T-cell (primary cell): ENCODE measurements around the gene DNM3. TPM values are rescaled to one million over a fixed set of nuclear protein-coding genes. Genes with fewer than 3 reads are reported as not detected.

Experiments used
- ATAC-seq, 4 experiments: fragments of 200-7000 bp in 3 of 4; fragments of 150-1000 bp in 1 of 4; cut with Tn5 transposase; replicated peaks in 1 of 4; 1 replicate in 3 of 4; 2 replicates in 1 of 4; pipeline ENCODE4 v1.10.0; 2021; ENCODE audit warnings: moderate library complexity in 3 of 4, mild to moderate bottlenecking in 2 of 4, moderate number of reproducible peaks in 1 of 4
- CTCF ChIA-PET, 2 donors: fragments of 300-600 bp; sonication (Branson Sonifier 250); formaldehyde crosslinking; loops; one replicate each; lab custom pipeline; 2022; ENCODE audit warnings: antibody characterized with exemption in 2 of 2; lab: Charles Lee
- POLR2A ChIA-PET, 2 donors: fragments of 300-600 bp; sonication (Branson Sonifier 250); formaldehyde crosslinking; loops; one replicate each; lab custom pipeline; 2022; ENCODE audit warnings: antibody characterized with exemption in 2 of 2; lab: Charles Lee
- DNase-seq, 35 experiments: peaks; one replicate each; pipeline versions ENCODE4 v3.0.0 to v3.0.0-alpha.2; 2013 to 2023
- H3K27ac ChIP-seq: one replicate; pipeline ENCODE4 v1.5.1; 2013; ENCODE audit warnings: low read length
- H3K27me3 ChIP-seq, 2 experiments: replicated peaks in 1 of 2; 1 replicate in 1 of 2; 2 replicates in 1 of 2; pipeline versions ENCODE4 v1.6.1 to v1.7.0; 2013; ENCODE audit warnings: low read length in 1 of 2, mixed read lengths in 1 of 2; ENCODE audit not compliant: control insufficient read depth in 2 of 2, insufficient read depth in 2 of 2; ENCODE audit errors: extremely low read depth in 1 of 2
- H3K36me3 ChIP-seq, 2 donors: 1 replicate in 1 of 2; 2 replicates in 1 of 2; pipeline versions ENCODE4 v1.6.1 to v1.7.0; 2013; ENCODE audit warnings: low read length in 1 of 2; ENCODE audit not compliant: control insufficient read depth in 2 of 2, insufficient read depth in 1 of 2; ENCODE audit errors: extremely low read depth in 1 of 2
- H3K4me1 ChIP-seq, 2 experiments: 1 replicate in 1 of 2; 2 replicates in 1 of 2; pipeline versions ENCODE4 v1.6.1 to v1.7.0; 2013; ENCODE audit warnings: low read length in 2 of 2, mixed read lengths in 1 of 2; ENCODE audit not compliant: insufficient read depth in 2 of 2, control insufficient read depth in 1 of 2; ENCODE audit errors: extremely low read depth in 1 of 2
- H3K4me3 ChIP-seq, 2 donors: 1 replicate in 1 of 2; 2 replicates in 1 of 2; pipeline versions ENCODE4 v1.5.1 to v1.7.0; 2013; ENCODE audit warnings: mild to moderate bottlenecking in 2 of 2, low read length in 1 of 2, moderate library complexity in 1 of 2; ENCODE audit not compliant: control insufficient read depth in 1 of 2; ENCODE audit errors: extremely low read depth in 1 of 2
- H3K9me3 ChIP-seq: 2 replicates; pipeline ENCODE4 v1.7.0; 2013
- H3K27ac Mint-ChIP-seq, 2 donors: one replicate each; pipeline ENCODE4 v1.8.0; 2020 to 2021; ENCODE audit warnings: mild to moderate bottlenecking in 2 of 2, mixed read lengths in 2 of 2
- H3K27me3 Mint-ChIP-seq, 2 donors: one replicate each; pipeline ENCODE4 v1.8.0; 2021 to 2022; ENCODE audit warnings: mixed read lengths in 2 of 2
- H3K36me3 Mint-ChIP-seq: one replicate; pipeline ENCODE4 v1.8.0; 2021; ENCODE audit warnings: mixed read lengths
- H3K4me1 Mint-ChIP-seq, 3 donors: one replicate each; pipeline ENCODE4 v1.8.0; 2020 to 2022; ENCODE audit warnings: mixed read lengths in 3 of 3, mild to moderate bottlenecking in 1 of 3
- H3K4me3 Mint-ChIP-seq, 3 donors: one replicate each; pipeline ENCODE4 v1.8.0; 2020 to 2022; ENCODE audit warnings: mild to moderate bottlenecking in 3 of 3, mixed read lengths in 3 of 3, moderate library complexity in 3 of 3
- H3K9me3 Mint-ChIP-seq, 3 donors: one replicate each; pipeline ENCODE4 v1.8.0; 2020 to 2022; ENCODE audit warnings: mixed read lengths in 3 of 3
- WGBS: methylation state at CpG from one replicate; pipeline ENCODE4 v1.1.5; 2013; ENCODE audit warnings: missing lambda C conversion rate; ENCODE audit not compliant: insufficient coverage; 5-methylcytosine and 5-hydroxymethylcytosine counted together
- total RNA-seq, 35 experiments: library from RNA in 6 of 35; stranded (reverse) in 6 of 35; fragments of 120-200 nt in 1 of 35; gene quantifications; one replicate each; pipeline versions ENCODE4 v1.2.1 to v1.2.4 and lab custom pipeline; 2013 to 2026

The DNM3 gene
- total RNA-seq, 5 donors from 2014 or later (not counting 1 experiment from before 2014, with no cell fraction given): 2.0 to 2.8 (median 2.4) TPM

DNA sequence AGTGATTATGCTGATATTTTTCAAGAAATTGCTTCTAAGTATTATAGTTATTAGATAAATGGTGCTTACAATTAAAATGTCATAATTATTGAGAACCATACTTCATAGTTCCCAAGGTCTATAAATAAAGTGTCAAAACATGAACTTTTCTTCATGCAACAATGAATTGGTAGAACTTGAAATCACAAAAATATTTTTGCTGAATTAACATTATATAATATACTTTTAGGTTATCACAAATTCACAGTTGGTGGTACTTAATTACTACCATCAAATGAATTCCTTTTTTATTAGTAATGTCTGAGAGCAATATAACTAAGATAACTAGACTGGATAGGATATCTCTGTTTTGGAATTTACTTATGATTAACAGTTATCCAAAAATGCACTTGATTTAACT, 4.7 kb downstream of the DNM3 start:
- peaks cover 0 to 10% of the 10 kb centered on the region in 2 experiments for H3K27me3 ChIP-seq
- H3K9me3 ChIP-seq: no peaks in the 10 kb centered on the region
- H3K4me1 ChIP-seq: peaks cover 3 to 14% of the 10 kb centered on the region in 2 experiments
- ChIA-PET POLR2A (no interaction called here), CTCF (no interaction called here)
- Mint-ChIP-seq H3K9me3 (no peaks in the 10 kb centered on the region), H3K27me3 (peaks cover 11 to 30% of the 10 kb centered on the region in 2 donors), H3K27ac (no peak overlapping the region), H3K4me3 (no peak overlapping the region), H3K36me3 (no peaks in the 10 kb centered on the region), H3K4me1 (peaks cover 7 to 12% (median 11%) of the 10 kb centered on the region in 3 donors)
- H3K4me3 ChIP-seq: no peak overlapping the region
- DNase-seq: no peak
- no peaks in the 10 kb centered on the region for H3K36me3 ChIP-seq
- H3K27ac ChIP-seq: no peak overlapping the region
- ATAC-seq: no peak

DNA sequence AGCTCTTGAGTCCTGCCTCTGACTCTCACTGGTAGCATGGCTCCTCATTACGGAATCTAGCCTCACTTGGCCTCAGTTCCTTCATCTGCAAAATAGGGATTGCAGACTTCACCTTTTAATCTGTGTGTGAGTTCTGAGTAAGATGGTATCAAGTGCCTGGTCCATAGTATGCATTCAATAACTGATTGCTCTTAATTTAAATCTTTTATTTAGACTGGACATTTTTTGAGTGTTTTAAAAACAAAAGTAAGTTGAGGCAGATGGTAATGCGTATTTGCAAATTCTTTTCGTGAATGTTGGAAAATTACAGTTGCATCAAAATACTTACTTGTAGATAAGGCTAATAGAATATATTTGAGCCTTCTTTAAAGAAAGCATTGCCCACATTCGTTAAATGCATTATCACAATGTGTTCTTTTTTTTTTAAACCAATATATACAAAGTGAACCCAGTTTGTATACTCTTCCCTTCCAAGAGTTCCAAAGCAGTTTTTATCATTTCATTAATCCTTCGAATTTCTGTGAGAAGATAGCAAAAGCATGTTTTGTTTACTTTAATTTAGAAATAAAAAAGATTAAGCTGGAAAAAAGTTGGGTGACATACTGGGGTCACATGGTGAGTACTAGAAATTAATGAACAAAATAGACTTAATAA, 8.1 kb downstream of the DNM3 start:
- no peaks in the 10 kb centered on the region for H3K36me3 ChIP-seq
- no peaks in the 10 kb centered on the region for H3K36me3 Mint-ChIP-seq
- no peak overlapping the region for H3K4me3 Mint-ChIP-seq
- no peaks in the 10 kb centered on the region for H3K9me3 Mint-ChIP-seq
- no peak overlapping the region for H3K27ac Mint-ChIP-seq
- H3K27me3 ChIP-seq: no peaks in the 10 kb centered on the region
- H3K4me1 ChIP-seq: no peaks in the 10 kb centered on the region
- H3K27ac ChIP-seq: no peak overlapping the region
- DNase-seq (no peak), ATAC-seq (no peak)
- CTCF ChIA-PET: no interaction called here
- peaks cover 5 to 13% of the 10 kb centered on the region in 2 donors for H3K27me3 Mint-ChIP-seq
- no peaks in the 10 kb centered on the region for H3K9me3 ChIP-seq
- POLR2A ChIA-PET: interaction anchor here in 1 of 2 donors (0.7 kb wide), 1 partner anchor 173 kb away, joined by 3 read pairs; no protein-coding TSS in a partner anchor
- H3K4me3 ChIP-seq: no peak overlapping the region
- 86% methylated on average over 1 of the region's 5 CpGs for WGBS
- H3K4me1 Mint-ChIP-seq: no peaks in the 10 kb centered on the region

GRCh38 chr1:171850651-171851350, 9.5 kb downstream of the DNM3 start:
- Histone ChIP-seq H3K27ac (no peak overlapping the region), H3K36me3 (no peaks in the 10 kb centered on the region), H3K9me3 (no peaks in the 10 kb centered on the region), H3K27me3 (no peaks in the 10 kb centered on the region), H3K4me1 (no peaks in the 10 kb centered on the region), H3K4me3 (no peak overlapping the region)
- Mint-ChIP-seq H3K4me1 (no peaks in the 10 kb centered on the region), H3K4me3 (no peak overlapping the region), H3K36me3 (no peaks in the 10 kb centered on the region), H3K9me3 (no peaks in the 10 kb centered on the region), H3K27ac (no peak overlapping the region), H3K27me3 (peaks cover 5 to 8% of the 10 kb centered on the region in 2 donors)
- ChIA-PET POLR2A (no interaction called here), CTCF (interaction anchor here in 1 of 2 donors (0.6 kb wide), 1 partner anchor 51 kb away, joined by 7 read pairs; no protein-coding TSS in a partner anchor)
- ATAC-seq (peak in 1 of 4 experiments; percentile 47), DNase-seq (peak in 1 of 35 experiments; percentile 14)
- 65% methylated on average over 2 of the region's 5 CpGs for WGBS

DNA sequence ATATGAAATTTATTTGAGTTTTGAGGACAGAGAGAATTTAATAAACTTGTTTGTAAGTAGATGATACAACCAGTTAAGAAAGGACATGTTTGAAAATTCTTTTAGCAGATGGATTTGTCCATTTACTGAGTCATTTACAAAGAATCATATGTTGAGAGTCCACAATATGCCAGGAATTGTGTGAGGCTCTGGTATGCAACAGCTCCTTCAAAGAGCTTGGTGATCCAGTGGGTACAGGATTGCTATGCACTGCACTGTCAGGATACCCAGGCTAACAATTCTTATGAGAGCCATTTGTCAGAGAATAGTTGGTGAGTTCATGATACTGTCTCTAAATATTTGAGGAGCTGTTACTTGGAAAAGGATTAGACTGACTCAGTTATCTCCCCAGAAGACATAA, 11.0 kb downstream of the DNM3 start:
- Mint-ChIP-seq H3K4me3 (no peak overlapping the region), H3K9me3 (peaks cover 0 to 7% (median 6%) of the 10 kb centered on the region in 3 donors), H3K4me1 (no peaks in the 10 kb centered on the region), H3K27ac (no peak overlapping the region), H3K27me3 (peaks cover 14 to 16% of the 10 kb centered on the region in 2 donors), H3K36me3 (peaks cover 6% of the 10 kb centered on the region)
- H3K4me3 ChIP-seq: no peak overlapping the region
- POLR2A ChIA-PET: no interaction called here
- no peaks in the 10 kb centered on the region for H3K4me1 ChIP-seq
- H3K9me3 ChIP-seq: no peaks in the 10 kb centered on the region
- H3K27me3 ChIP-seq: no peaks in the 10 kb centered on the region
- CTCF ChIA-PET: interaction anchor here in 1 of 2 donors (0.6 kb wide), 1 partner anchor 272 kb away, joined by 3 read pairs; no protein-coding TSS in a partner anchor
- H3K36me3 ChIP-seq: no peaks in the 10 kb centered on the region
- no peak overlapping the region for H3K27ac ChIP-seq
- DNase-seq (no peak), ATAC-seq (no peak)

GRCh38 chr1:171855381-171855780, 14.1 kb downstream of the DNM3 start:
- Mint-ChIP-seq H3K27me3 (peaks cover 20% of the 10 kb centered on the region in 2 donors), H3K27ac (no peak overlapping the region), H3K36me3 (peaks cover 21% of the 10 kb centered on the region), H3K9me3 (peaks cover 3 to 14% (median 7%) of the 10 kb centered on the region in 3 donors), H3K4me3 (no peak overlapping the region), H3K4me1 (no peaks in the 10 kb centered on the region)
- Histone ChIP-seq H3K9me3 (no peaks in the 10 kb centered on the region), H3K4me3 (no peak overlapping the region), H3K4me1 (no peaks in the 10 kb centered on the region), H3K36me3 (no peaks in the 10 kb centered on the region), H3K27ac (no peak overlapping the region), H3K27me3 (no peaks in the 10 kb centered on the region)
- no peak for ATAC-seq
- POLR2A ChIA-PET: no interaction called here
- DNase-seq: no peak
- CTCF ChIA-PET: no interaction called here
- WGBS: no CpG with 5 or more reads among the region's 1 CpG

GRCh38 chr1:171858696-171859095, 17.4 kb downstream of the DNM3 start:
- 82% methylated on average over 3 of the region's 3 CpGs for WGBS
- H3K36me3 ChIP-seq: no peaks in the 10 kb centered on the region
- DNase-seq (no peak), ATAC-seq (no peak)
- ChIA-PET CTCF (no interaction called here), POLR2A (no interaction called here)
- peaks cover 3 to 14% (median 7%) of the 10 kb centered on the region in 3 donors for H3K9me3 Mint-ChIP-seq
- no peak overlapping the region for H3K4me3 Mint-ChIP-seq
- H3K4me3 ChIP-seq: no peak overlapping the region
- no peaks in the 10 kb centered on the region for H3K4me1 Mint-ChIP-seq
- no peak overlapping the region for H3K27ac ChIP-seq
- peaks cover 26% of the 10 kb centered on the region for H3K36me3 Mint-ChIP-seq
- H3K9me3 ChIP-seq: no peaks in the 10 kb centered on the region
- H3K27me3 Mint-ChIP-seq: peaks cover 16 to 21% of the 10 kb centered on the region in 2 donors
- H3K27ac Mint-ChIP-seq: no peak overlapping the region
- H3K4me1 ChIP-seq: no peaks in the 10 kb centered on the region
- H3K27me3 ChIP-seq: no peaks in the 10 kb centered on the region
